Transverse colon (tissue), 4 donors: Measurements from ENCODE around the gene TMEM181. TPM values are rescaled to one million over a fixed set of nuclear protein-coding genes. Genes with fewer than 3 reads are reported as not detected.
"Not testable (repeated sequence)": the region's sequence is repeated elsewhere in the genome, so short reads cannot be mapped to it uniquely, and the experiment has no call there.

Experiments
- DNase-seq: peaks from one replicate; pipeline ENCODE4 v3.0.0-alpha.2; 2019
- H3K27ac ChIP-seq, 4 donors: fragments of 200-600 bp; sonication (generic); 2 replicates each; pipeline ENCODE4 v1.5.1; 2016 to 2018; ENCODE audit warnings: inconsistent platforms in 4 of 4
- H3K27me3 ChIP-seq: fragments of 200-600 bp; sonication (generic); 2 replicates; pipeline ENCODE4 v1.5.1; 2017; ENCODE audit warnings: inconsistent platforms
- H3K36me3 ChIP-seq, 4 donors: fragments of 200-600 bp; sonication (generic); 2 replicates each; pipeline ENCODE4 v1.5.1; 2017 to 2019; ENCODE audit warnings: inconsistent platforms in 4 of 4
- H3K4me1 ChIP-seq, 4 donors: fragments of 200-600 bp; sonication (generic); 2 replicates each; pipeline ENCODE4 v1.5.1; 2017 to 2020; ENCODE audit warnings: inconsistent platforms in 4 of 4
- H3K4me3 ChIP-seq, 4 donors: fragments of 200-600 bp; sonication (generic); 1 replicate in 1 of 4; 2 replicates in 3 of 4; pipeline versions ENCODE4 v1.5.1 to v1.6.1; 2017 to 2019; ENCODE audit warnings: inconsistent platforms in 4 of 4
- H3K9me3 ChIP-seq, 2 donors: fragments of 200-600 bp; sonication (generic); 2 replicates each; pipeline ENCODE4 v1.5.1; 2017 to 2019; ENCODE audit warnings: inconsistent platforms in 2 of 2
- EP300 ChIP-seq: sonication (generic); formaldehyde crosslinking; IDR thresholded peaks from one replicate; pipeline ENCODE4 v1.6.1; 2017; ENCODE audit warnings: antibody characterized with exemption, low read depth
- POLR2A ChIP-seq: fragments of 450-650 bp; IDR thresholded peaks from one replicate; pipeline ENCODE4 v1.6.1; 2016; ENCODE audit warnings: antibody characterized with exemption, mild to moderate bottlenecking, moderate library complexity
- POLR2AphosphoS5 ChIP-seq, 3 donors: sonication (generic); formaldehyde crosslinking; IDR thresholded peaks; one replicate each; pipeline ENCODE4 v1.6.1; 2016; ENCODE audit warnings: antibody characterized with exemption in 3 of 3
- WGBS, 2 donors: methylation state at CpG; one replicate each; pipeline ENCODE4 v1.1.5; 2018; ENCODE audit warnings: low coverage in 1 of 2; 5-methylcytosine and 5-hydroxymethylcytosine counted together
- in situ Hi-C, 4 donors: fragments of 200-750 bp; cut with MboI; loops; one replicate each; pipeline versions ENCODE4 v1.15.0 to v1.15.1; 2017; ENCODE audit warnings: low sequenced_read_pairs in 3 of 4, low pct_ligation_motif_present in 1 of 4, low pct_unique_long_range_greater_than_20kb in 1 of 4
- intact Hi-C: fragments of 100-400 bp; cut with DNase I; formaldehyde crosslinking; loops from one replicate; pipeline ENCODE4 v1.15.1; 2023; ENCODE audit warnings: low total_unique reads
- total RNA-seq, 4 donors: library from RNA; depleted of rRNA; stranded (reverse); fragments of >200 nt; gene quantifications; one replicate each; pipeline ENCODE4 v1.1.0, GENCODE V29; 2016
- TF ChIP-seq, protein P1 (sequence below), 5 experiments: fragments of 200-600 bp in 3 of 5; fragments of 450-650 bp in 2 of 5; sonication (generic) in 3 of 5; IDR thresholded peaks; 1 replicate in 2 of 5; 2 replicates in 3 of 5; pipeline ENCODE4 v1.5.1; 2016 to 2017; ENCODE audit warnings: antibody characterized with exemption in 5 of 5, inconsistent platforms in 3 of 5, mild to moderate bottlenecking in 2 of 5, moderate library complexity in 1 of 5

TMEM181 gene
- total RNA-seq, 4 donors from 2014 or later: 15.7 to 41.3 (median 34.2) TPM

DNA sequence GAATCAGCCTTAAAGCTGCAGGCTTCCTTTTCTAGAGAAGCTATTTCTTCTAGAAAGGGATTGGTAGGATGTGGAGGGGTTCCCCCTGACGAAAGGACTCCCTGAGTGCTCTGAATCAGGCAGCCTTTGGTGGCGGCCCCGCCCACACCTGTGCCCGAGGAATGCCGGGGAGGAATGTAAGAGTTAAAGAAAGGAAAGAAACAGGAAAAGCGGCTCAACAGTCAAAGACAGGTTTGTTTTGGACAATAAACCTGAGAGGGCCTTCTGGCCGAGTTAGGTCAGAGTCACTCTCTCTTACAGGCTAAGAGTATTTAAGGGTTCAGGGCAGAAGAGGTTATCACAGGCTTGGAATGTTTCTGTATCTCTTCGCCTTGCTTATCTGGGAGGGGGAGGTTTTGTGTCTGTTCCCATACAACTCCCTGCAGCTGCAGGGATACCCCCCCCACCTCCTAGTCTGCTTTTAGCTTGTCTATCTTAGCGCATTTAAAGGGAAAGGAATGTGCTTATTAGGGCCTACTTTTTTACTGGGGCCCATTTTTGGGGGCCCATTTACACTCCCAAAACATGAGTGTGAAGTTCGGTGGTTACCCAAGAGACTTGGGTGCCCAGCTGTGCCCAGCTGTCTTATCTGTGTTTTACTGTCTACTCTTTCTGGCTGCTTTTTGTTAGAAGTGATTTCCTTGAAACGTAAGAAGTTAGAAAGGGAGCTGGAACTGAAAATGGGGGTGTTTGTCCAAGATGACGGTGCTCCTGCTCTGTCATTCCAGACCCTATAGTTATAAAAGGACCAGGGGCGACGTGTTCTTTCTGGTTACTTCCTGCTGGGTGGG, 51.9 kb downstream of the TMEM181 start:
- 63 to 65% methylated on average over 2 to 14 of the region's 14 CpGs for WGBS, 2 donors
- no peak for TF ChIP-seq POLR2A
- no peak for TF ChIP-seq EP300
- TF ChIP-seq, protein P1, sequence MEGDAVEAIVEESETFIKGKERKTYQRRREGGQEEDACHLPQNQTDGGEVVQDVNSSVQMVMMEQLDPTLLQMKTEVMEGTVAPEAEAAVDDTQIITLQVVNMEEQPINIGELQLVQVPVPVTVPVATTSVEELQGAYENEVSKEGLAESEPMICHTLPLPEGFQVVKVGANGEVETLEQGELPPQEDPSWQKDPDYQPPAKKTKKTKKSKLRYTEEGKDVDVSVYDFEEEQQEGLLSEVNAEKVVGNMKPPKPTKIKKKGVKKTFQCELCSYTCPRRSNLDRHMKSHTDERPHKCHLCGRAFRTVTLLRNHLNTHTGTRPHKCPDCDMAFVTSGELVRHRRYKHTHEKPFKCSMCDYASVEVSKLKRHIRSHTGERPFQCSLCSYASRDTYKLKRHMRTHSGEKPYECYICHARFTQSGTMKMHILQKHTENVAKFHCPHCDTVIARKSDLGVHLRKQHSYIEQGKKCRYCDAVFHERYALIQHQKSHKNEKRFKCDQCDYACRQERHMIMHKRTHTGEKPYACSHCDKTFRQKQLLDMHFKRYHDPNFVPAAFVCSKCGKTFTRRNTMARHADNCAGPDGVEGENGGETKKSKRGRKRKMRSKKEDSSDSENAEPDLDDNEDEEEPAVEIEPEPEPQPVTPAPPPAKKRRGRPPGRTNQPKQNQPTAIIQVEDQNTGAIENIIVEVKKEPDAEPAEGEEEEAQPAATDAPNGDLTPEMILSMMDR (IDR thresholded peaks at IDR 0.05): no peak
- no peak for TF ChIP-seq POLR2AphosphoS5 (IDR thresholded peaks at IDR 0.05)
- Histone ChIP-seq H3K27ac (no peak overlapping the region), H3K4me1 (no peaks in the 10 kb centered on the region), H3K36me3 (peaks cover 0 to 41% (median 14%) of the 10 kb centered on the region in 4 donors), H3K27me3 (no peaks in the 10 kb centered on the region), H3K4me3 (no peak overlapping the region), H3K9me3 (no peaks in the 10 kb centered on the region)
- in situ Hi-C loops (loop anchor here in 2 of 4 donors (25.0 kb wide), 1 partner anchor 399 kb away; no protein-coding TSS in a partner anchor), intact Hi-C loops (no loop called here)
- DNase-seq: no peak

DNA sequence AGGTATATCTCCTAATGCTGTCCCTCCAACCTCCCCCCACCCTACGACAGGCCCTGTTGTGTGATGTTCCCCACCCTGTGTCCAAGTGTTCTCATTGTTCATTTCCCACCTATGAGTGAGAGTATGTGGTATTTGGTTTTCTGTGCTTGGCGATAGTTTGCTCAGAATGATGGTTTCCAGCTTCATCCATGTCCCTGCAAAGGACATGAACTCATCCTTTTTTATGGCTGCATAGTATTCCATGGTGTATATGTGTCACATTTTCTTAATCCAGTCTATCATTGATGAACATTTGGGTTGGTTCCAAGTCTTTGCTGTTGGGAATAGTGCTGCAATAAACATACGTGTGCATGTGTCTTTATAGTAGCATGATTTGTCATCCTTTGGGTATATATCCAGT, 54.7 kb downstream of the TMEM181 start:
- H3K4me1 ChIP-seq, intact Hi-C loops, H3K27ac ChIP-seq, H3K4me3 ChIP-seq, H3K27me3 ChIP-seq, H3K9me3 ChIP-seq, DNase-seq: not testable (repeated sequence)
- peaks cover 0 to 26% (median 5%) of the 10 kb centered on the region in 4 donors for H3K36me3 ChIP-seq
- 89 to 93% methylated on average over 3 of the region's 3 CpGs for WGBS, 2 donors
- in situ Hi-C loops: loop anchor here in 2 of 4 donors (25.0 kb wide), 1 partner anchor 402 kb away; no protein-coding TSS in a partner anchor

DNA sequence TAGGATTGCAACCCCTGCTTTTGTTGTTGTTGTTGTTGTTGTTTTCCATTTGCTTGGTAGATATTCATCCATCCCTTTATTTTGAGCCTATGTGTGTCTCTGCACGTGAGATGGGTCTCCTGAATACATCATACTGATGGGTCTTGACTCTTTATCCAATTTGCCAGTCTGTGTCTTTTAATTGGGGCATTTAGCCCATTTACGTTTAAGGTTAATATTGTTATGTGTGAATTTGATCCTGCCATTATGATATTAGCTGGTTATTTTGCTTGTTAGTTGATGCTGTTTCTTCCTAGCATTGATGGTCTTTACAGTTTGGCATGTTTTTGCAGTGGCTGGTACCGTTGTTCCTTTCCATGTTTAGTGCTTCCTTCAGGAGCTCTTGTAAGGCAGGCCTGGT, 58.4 kb downstream of the TMEM181 start:
- H3K27ac ChIP-seq, DNase-seq, H3K4me3 ChIP-seq, H3K4me1 ChIP-seq, H3K27me3 ChIP-seq, intact Hi-C loops, H3K9me3 ChIP-seq: not testable (repeated sequence)
- in situ Hi-C loops: loop anchor here in 2 of 4 donors (25.0 kb wide), 1 partner anchor 406 kb away; no protein-coding TSS in a partner anchor
- peaks cover 0 to 17% (median 6%) of the 10 kb centered on the region in 4 donors for H3K36me3 ChIP-seq
- 89 to 96% methylated on average over 3 of the region's 3 CpGs for WGBS, 2 donors

DNA sequence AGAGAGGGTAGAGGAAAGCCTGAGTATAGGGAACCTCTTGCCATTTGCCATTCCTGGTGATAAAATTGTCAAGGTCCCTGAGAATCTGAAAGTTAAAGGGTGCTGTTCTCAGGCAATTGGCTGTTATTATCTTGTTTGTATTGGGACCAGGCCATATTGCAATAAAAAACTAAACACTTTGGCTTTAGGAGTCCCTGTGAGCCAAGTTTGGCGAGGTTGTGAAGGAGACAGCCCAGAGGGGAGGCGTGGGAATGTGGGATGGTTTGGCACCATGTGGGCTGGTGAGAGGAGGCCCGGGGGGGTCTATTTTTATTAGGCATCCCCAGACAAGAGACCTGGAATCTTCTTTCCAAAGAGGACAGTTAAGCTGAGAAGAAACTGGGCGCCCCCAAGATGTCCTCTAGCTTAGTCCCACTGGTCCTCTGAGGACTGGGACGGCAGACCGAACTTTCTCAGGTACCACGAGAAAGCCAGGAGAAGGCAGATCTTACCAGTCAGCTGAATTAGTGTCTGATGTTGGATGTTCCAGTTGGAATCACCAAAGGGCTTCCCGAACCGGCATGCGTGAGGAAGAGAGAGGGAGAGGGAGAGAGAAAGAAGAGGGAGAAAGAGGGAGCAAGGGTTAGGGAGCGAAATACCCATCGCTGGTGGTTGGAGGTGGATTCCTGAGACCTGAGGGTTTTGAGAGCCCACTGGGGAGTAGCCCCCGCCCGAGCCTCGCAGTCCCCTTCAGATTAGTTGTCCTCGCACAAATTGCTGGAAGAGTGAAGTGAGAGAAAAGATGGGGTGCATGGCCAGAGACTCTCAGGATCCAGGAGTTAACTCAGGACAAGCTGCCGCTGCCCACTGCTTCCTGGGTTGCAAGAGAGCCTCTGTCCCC, 60.3 kb downstream of the TMEM181 start:
- no peaks in the 10 kb centered on the region for H3K9me3 ChIP-seq
- peaks cover 0 to 12% (median 5%) of the 10 kb centered on the region in 4 donors for H3K36me3 ChIP-seq
- DNase-seq: no peak
- WGBS, 2 donors: 50 to 87% methylated on average over 2 to 17 of the region's 17 CpGs
- no peak overlapping the region for H3K27ac ChIP-seq
- no peaks in the 10 kb centered on the region for H3K27me3 ChIP-seq
- H3K4me1 ChIP-seq: peaks cover 0 to 9% (median 4%) of the 10 kb centered on the region in 4 donors
- TF ChIP-seq EP300: no peak
- TF ChIP-seq POLR2AphosphoS5 (IDR thresholded peaks at IDR 0.05): no peak
- TF ChIP-seq, protein P1 (IDR thresholded peaks at IDR 0.05): no peak
- TF ChIP-seq POLR2A: no peak
- in situ Hi-C loops: loop anchor here in 2 of 4 donors (25.0 kb wide), 1 partner anchor 408 kb away; no protein-coding TSS in a partner anchor
- intact Hi-C loops: no loop called here
- no peak overlapping the region for H3K4me3 ChIP-seq
